HG03135 (cell line): Measurements from ENCODE around the gene ZDHHC14.
"Not testable (repeated sequence)": the region's sequence is repeated elsewhere in the genome, so short reads cannot be mapped to it uniquely, and the experiment has no call there.

Experiments used
- ATAC-seq: cut with Tn5 transposase; IDR thresholded peaks from one replicate; pipeline ENCODE4 v1.9.1; 2021; ENCODE audit warnings: mild to moderate bottlenecking, moderate library complexity; ENCODE audit not compliant: unreplicated experiment

The ZDHHC14 gene

GRCh38 chr6:157674061-157674460 lies 293.1 kb downstream of the ZDHHC14 start:
- no peak for ATAC-seq

GRCh38 chr6:157675831-157676230 lies 294.8 kb downstream of the ZDHHC14 start:
- no peak for ATAC-seq

- ATAC-seq, result no peak
Measured at GRCh38 chr6:157676241-157676640, 295.3 kb downstream of the ZDHHC14 start.

GRCh38 chr6:157677235-157677634 lies 296.2 kb downstream of the ZDHHC14 start:
- no peak for ATAC-seq

GRCh38 chr6:157679605-157680580 lies 298.9 kb downstream of the ZDHHC14 start:
- no peak for ATAC-seq

GRCh38 chr6:157681041-157681650 lies 300.2 kb downstream of the ZDHHC14 start:
- ATAC-seq, result no peak

- no peak for ATAC-seq
Measured at GRCh38 chr6:157682856-157683481, 302.0 kb downstream of the ZDHHC14 start.

GRCh38 chr6:157683707-157684106 lies 302.7 kb downstream of the ZDHHC14 start:
- no peak for ATAC-seq

GRCh38 chr6:157684620-157685299 lies 303.8 kb downstream of the ZDHHC14 start:
- ATAC-seq, result no peak

- ATAC-seq, result no peak
Measured at GRCh38 chr6:157685596-157686280, 304.7 kb downstream of the ZDHHC14 start.

- no peak for ATAC-seq
Measured at GRCh38 chr6:157688275-157688959, 307.4 kb downstream of the ZDHHC14 start.

GRCh38 chr6:157688960-157689599 lies 308.1 kb downstream of the ZDHHC14 start:
- ATAC-seq, result no peak

GRCh38 chr6:157689875-157690274 lies 308.9 kb downstream of the ZDHHC14 start:
- ATAC-seq, result no peak

- ATAC-seq, result no peak
Measured at GRCh38 chr6:157690441-157691210, 309.6 kb downstream of the ZDHHC14 start.

- not testable (repeated sequence) for ATAC-seq
Measured at GRCh38 chr6:157691621-157692020, 310.6 kb downstream of the ZDHHC14 start.

- no peak for ATAC-seq
Measured at GRCh38 chr6:157693867-157694266, 312.9 kb downstream of the ZDHHC14 start.

- ATAC-seq, result no peak
Measured at GRCh38 chr6:157695301-157696040, 314.5 kb downstream of the ZDHHC14 start.
